ENCODE data around the gene RAD18. TPM values are rescaled to one million over a fixed set of nuclear protein-coding genes. Genes with fewer than 3 reads are reported as not detected.

Gene RAD18
- total and polyA plus RNA-seq, 9 of the 15 experiments (the other 6 are each of a cell fraction or from before 2014, with no cell fraction given) = 19.2 to 49.4 (median 34.4) TPM

DNA sequence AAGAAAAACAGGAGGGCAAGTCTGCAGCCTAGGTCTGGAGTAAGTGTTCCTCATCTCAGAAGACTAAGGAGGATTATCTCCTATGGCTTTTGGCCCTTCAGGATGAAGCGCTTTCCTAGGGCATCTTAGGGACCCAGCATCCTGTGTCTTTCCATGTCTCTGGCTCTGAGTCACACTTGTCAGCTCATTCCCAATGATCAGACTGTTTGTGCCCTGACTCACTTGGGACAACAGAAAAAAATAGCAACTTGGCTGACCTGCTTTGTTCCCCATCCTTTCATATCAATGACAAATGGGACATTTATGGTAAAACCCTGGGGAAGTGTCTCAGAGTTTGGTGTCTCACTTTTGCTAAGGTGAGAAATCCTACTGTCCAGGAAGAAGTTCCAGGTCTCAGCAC, 117.6 kb downstream of the RAD18 start:
- Histone ChIP-seq H3K79me2 (ENCODE audit: control insufficient read depth, insufficient read depth, low read length) (no peaks in the 10 kb centered on the region), H3K9me3 (replicated peaks; ENCODE audit: control insufficient read depth, insufficient read depth, low read depth, low read length) (no peaks in the 10 kb centered on the region), H3K9me1 (ENCODE audit: control insufficient read depth, insufficient read depth, low read length) (no peaks in the 10 kb centered on the region), H3K4me1 (replicated peaks in 1 of 2; ENCODE audit: control insufficient read depth in 2 of 2, insufficient read depth in 2 of 2, low read length in 2 of 2) (no peaks in the 10 kb centered on the region), H3K36me3 (ENCODE audit: control insufficient read depth, insufficient read depth, low read length) (no peaks in the 10 kb centered on the region), H3K4me2 (ENCODE audit: insufficient read depth, low read length) (no peak overlapping the region), H3K27me3 (ENCODE audit: control insufficient read depth in 2 of 2, insufficient read depth in 2 of 2, low read length in 2 of 2) (no peaks in the 10 kb centered on the region), H2AFZ (ENCODE audit: low read depth, low read length) (no peak overlapping the region), H3K27ac (ENCODE audit: extremely low read depth, low read depth, low read length) (no peak overlapping the region), H3K4me3 (no peak overlapping the region), H4K20me1 (replicated peaks; ENCODE audit: control insufficient read depth, insufficient read depth, low read length) (no peaks in the 10 kb centered on the region), H3K9ac (ENCODE audit: insufficient read depth in 1 of 2, low read depth in 2 of 2, low read length in 2 of 2) (no peak overlapping the region)
- no peak for FAIRE-seq
- no peak for DNase-seq (ENCODE audit: extremely low read depth in 1 of 4, low spot score in 3 of 4)
- no TSS peak for BruUV-seq (replicated peaks)
- 63% methylated on average over 1 of the region's 1 CpG for WGBS (ENCODE audit: insufficient coverage, low coverage, missing lambda C conversion rate)
- ChIA-PET POLR2A (no interaction called here), CTCF (ENCODE audit: low intra/inter-chr PET ratio) (no interaction called here)
- ATAC-seq = no peak
- in situ Hi-C loops (cut with MboI) (no loop called here), intact Hi-C loops (cut with micrococcal nuclease) (no loop called here)
- TF ChIP-seq, protein P1, sequence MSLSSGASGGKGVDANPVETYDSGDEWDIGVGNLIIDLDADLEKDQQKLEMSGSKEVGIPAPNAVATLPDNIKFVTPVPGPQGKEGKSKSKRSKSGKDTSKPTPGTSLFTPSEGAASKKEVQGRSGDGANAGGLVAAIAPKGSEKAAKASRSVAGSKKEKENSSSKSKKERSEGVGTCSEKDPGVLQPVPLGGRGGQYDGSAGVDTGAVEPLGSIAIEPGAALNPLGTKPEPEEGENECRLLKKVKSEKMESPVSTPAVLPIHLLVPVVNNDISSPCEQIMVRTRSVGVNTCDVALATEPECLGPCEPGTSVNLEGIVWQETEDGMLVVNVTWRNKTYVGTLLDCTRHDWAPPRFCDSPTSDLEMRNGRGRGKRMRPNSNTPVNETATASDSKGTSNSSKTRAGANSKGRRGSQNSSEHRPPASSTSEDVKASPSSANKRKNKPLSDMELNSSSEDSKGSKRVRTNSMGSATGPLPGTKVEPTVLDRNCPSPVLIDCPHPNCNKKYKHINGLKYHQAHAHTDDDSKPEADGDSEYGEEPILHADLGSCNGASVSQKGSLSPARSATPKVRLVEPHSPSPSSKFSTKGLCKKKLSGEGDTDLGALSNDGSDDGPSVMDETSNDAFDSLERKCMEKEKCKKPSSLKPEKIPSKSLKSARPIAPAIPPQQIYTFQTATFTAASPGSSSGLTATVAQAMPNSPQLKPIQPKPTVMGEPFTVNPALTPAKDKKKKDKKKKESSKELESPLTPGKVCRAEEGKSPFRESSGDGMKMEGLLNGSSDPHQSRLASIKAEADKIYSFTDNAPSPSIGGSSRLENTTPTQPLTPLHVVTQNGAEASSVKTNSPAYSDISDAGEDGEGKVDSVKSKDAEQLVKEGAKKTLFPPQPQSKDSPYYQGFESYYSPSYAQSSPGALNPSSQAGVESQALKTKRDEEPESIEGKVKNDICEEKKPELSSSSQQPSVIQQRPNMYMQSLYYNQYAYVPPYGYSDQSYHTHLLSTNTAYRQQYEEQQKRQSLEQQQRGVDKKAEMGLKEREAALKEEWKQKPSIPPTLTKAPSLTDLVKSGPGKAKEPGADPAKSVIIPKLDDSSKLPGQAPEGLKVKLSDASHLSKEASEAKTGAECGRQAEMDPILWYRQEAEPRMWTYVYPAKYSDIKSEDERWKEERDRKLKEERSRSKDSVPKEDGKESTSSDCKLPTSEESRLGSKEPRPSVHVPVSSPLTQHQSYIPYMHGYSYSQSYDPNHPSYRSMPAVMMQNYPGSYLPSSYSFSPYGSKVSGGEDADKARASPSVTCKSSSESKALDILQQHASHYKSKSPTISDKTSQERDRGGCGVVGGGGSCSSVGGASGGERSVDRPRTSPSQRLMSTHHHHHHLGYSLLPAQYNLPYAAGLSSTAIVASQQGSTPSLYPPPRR (CRISPR knock-in tag; IDR thresholded peaks at IDR 0.05; ENCODE audit: borderline replicate concordance) = no peak
- TF ChIP-seq, protein P2, sequence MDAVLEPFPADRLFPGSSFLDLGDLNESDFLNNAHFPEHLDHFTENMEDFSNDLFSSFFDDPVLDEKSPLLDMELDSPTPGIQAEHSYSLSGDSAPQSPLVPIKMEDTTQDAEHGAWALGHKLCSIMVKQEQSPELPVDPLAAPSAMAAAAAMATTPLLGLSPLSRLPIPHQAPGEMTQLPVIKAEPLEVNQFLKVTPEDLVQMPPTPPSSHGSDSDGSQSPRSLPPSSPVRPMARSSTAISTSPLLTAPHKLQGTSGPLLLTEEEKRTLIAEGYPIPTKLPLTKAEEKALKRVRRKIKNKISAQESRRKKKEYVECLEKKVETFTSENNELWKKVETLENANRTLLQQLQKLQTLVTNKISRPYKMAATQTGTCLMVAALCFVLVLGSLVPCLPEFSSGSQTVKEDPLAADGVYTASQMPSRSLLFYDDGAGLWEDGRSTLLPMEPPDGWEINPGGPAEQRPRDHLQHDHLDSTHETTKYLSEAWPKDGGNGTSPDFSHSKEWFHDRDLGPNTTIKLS (IDR thresholded peaks at IDR 0.05; ENCODE audit: borderline replicate concordance, low read depth) = no peak
- no peak for TF ChIP-seq ELF1 (tag; IDR thresholded peaks at IDR 0.05)
- TF ChIP-seq DPF2 (IDR thresholded peaks at IDR 0.05) = no peak
- no peak for TF ChIP-seq ZEB2 (IDR thresholded peaks at IDR 0.05)
- TF ChIP-seq, protein P3, sequence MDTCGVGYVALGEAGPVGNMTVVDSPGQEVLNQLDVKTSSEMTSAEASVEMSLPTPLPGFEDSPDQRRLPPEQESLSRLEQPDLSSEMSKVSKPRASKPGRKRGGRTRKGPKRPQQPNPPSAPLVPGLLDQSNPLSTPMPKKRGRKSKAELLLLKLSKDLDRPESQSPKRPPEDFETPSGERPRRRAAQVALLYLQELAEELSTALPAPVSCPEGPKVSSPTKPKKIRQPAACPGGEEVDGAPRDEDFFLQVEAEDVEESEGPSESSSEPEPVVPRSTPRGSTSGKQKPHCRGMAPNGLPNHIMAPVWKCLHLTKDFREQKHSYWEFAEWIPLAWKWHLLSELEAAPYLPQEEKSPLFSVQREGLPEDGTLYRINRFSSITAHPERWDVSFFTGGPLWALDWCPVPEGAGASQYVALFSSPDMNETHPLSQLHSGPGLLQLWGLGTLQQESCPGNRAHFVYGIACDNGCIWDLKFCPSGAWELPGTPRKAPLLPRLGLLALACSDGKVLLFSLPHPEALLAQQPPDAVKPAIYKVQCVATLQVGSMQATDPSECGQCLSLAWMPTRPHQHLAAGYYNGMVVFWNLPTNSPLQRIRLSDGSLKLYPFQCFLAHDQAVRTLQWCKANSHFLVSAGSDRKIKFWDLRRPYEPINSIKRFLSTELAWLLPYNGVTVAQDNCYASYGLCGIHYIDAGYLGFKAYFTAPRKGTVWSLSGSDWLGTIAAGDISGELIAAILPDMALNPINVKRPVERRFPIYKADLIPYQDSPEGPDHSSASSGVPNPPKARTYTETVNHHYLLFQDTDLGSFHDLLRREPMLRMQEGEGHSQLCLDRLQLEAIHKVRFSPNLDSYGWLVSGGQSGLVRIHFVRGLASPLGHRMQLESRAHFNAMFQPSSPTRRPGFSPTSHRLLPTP (IDR thresholded peaks at IDR 0.05; ENCODE audit: borderline replicate concordance, extremely low read depth, insufficient read length) = no peak
- TF ChIP-seq, protein P4, sequence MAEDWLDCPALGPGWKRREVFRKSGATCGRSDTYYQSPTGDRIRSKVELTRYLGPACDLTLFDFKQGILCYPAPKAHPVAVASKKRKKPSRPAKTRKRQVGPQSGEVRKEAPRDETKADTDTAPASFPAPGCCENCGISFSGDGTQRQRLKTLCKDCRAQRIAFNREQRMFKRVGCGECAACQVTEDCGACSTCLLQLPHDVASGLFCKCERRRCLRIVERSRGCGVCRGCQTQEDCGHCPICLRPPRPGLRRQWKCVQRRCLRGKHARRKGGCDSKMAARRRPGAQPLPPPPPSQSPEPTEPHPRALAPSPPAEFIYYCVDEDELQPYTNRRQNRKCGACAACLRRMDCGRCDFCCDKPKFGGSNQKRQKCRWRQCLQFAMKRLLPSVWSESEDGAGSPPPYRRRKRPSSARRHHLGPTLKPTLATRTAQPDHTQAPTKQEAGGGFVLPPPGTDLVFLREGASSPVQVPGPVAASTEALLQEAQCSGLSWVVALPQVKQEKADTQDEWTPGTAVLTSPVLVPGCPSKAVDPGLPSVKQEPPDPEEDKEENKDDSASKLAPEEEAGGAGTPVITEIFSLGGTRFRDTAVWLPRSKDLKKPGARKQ (CRISPR knock-in tag; IDR thresholded peaks at IDR 0.05) = no peak
- no peak for TF ChIP-seq HEY1 (CRISPR knock-in tag; IDR thresholded peaks at IDR 0.05; ENCODE audit: borderline replicate concordance)
- TF ChIP-seq PHTF2 (CRISPR knock-in tag; IDR thresholded peaks at IDR 0.05) = no peak
- TF ChIP-seq SNIP1 (IDR thresholded peaks at IDR 0.05; ENCODE audit: low read depth) = no peak
- no peak for TF ChIP-seq CBFA2T3 (IDR thresholded peaks at IDR 0.05)
- no peak for TF ChIP-seq SIN3B (IDR thresholded peaks at IDR 0.05; ENCODE audit: low read depth)
- TF ChIP-seq NFIC (IDR thresholded peaks at IDR 0.05) = no peak
- no peak for TF ChIP-seq NCOA6 (IDR thresholded peaks at IDR 0.05)
